K562 (cell line): ENCODE data around the gene RALGPS1. TPM values are rescaled to one million over a fixed set of nuclear protein-coding genes. Genes with fewer than 3 reads are reported as not detected.

Source experiments
- ATAC-seq: fragments of 200-7000 bp; cut with Tn5 transposase; 3 replicates; pipeline ENCODE4 v1.9.1; 2020; ENCODE audit warnings: moderate library complexity
- BruUV-seq: library from RNA; stranded (reverse); fragments of 400-500 nt; replicated peaks from 2 replicates; lab custom pipeline; 2021; lab: Mats Ljungman, UMichigan
- CTCF ChIA-PET: fragments of 300-600 bp; formaldehyde crosslinking; extraction: SDS; loops from one replicate; lab custom pipeline; 2021; ENCODE audit warnings: low intra/inter-chr PET ratio; lab: Yijun Ruan, JAX
- POLR2A ChIA-PET: fragments of 300-600, 350-650 bp; sonication (Branson Sonifier 250); formaldehyde crosslinking; extraction: SDS; loops from one replicate; lab custom pipeline; 2021; ENCODE audit warnings: antibody characterized with exemption, inconsistent platforms; lab: Yijun Ruan, JAX
- DNase-seq, 4 experiments: peaks; one replicate each; pipeline versions ENCODE4 v3.0.0 to v3.0.0-alpha.2; 2011 to 2018; ENCODE audit warnings: low spot score in 3 of 4, mixed read lengths in 3 of 4; ENCODE audit errors: extremely low read depth in 1 of 4
- FAIRE-seq: peaks from 2 replicates; lab custom pipeline; 2011; peaks lifted over from hg19 to GRCh38; lab: Jason Lieb, UNC
- H2AFZ ChIP-seq: 2 replicates; pipeline ENCODE4 v1.6.0; 2011; ENCODE audit warnings: low read depth, low read length, control low read depth, inconsistent platforms
- H3K27ac ChIP-seq: fragments of 200-600 bp; 3 replicates; pipeline ENCODE4 v1.8.0; 2011; ENCODE audit warnings: low read depth, mild to moderate bottlenecking, control low read depth, inconsistent platforms, low read length, moderate library complexity, mixed read lengths; ENCODE audit errors: extremely low read depth
- H3K27me3 ChIP-seq, 2 experiments: fragments of 300-600 bp in 1 of 2; 2 replicates in 1 of 2; 3 replicates in 1 of 2; pipeline versions ENCODE4 v1.6.0 to v1.8.0; 2011; ENCODE audit warnings: inconsistent platforms in 2 of 2, low read length in 2 of 2, mild to moderate bottlenecking in 1 of 2, mixed read lengths in 1 of 2, moderate library complexity in 1 of 2; ENCODE audit not compliant: control insufficient read depth in 2 of 2, insufficient read depth in 2 of 2
- H3K36me3 ChIP-seq: fragments of 300-600 bp; 3 replicates; pipeline ENCODE4 v1.8.0; 2011; ENCODE audit warnings: mild to moderate bottlenecking, low read length, inconsistent platforms; ENCODE audit not compliant: control insufficient read depth, insufficient read depth
- H3K4me1 ChIP-seq, 2 experiments: fragments of 200-600 bp in 1 of 2; replicated peaks in 1 of 2; 2 replicates in 1 of 2; 3 replicates in 1 of 2; pipeline versions ENCODE4 v1.5.1 to v1.8.0; 2011; ENCODE audit warnings: inconsistent platforms in 2 of 2, low read length in 2 of 2, mild to moderate bottlenecking in 1 of 2, mixed read lengths in 1 of 2, moderate library complexity in 1 of 2; ENCODE audit not compliant: control insufficient read depth in 2 of 2, insufficient read depth in 2 of 2
- H3K4me2 ChIP-seq: 2 replicates; pipeline ENCODE4 v1.6.1; 2011; ENCODE audit warnings: low read length, control low read depth, inconsistent platforms, mixed read lengths; ENCODE audit not compliant: insufficient read depth
- H3K4me3 ChIP-seq: fragments of 200-600 bp; sonication (generic), shearing (Covaris generic); 2 replicates; pipeline ENCODE4 v1.5.1; 2016; ENCODE audit warnings: control low read depth, inconsistent platforms
- H3K79me2 ChIP-seq: fragments of 200-600 bp; 3 replicates; pipeline ENCODE4 v1.8.0; 2011; ENCODE audit warnings: low read length, inconsistent platforms; ENCODE audit not compliant: control insufficient read depth, insufficient read depth
- H3K9ac ChIP-seq, 2 experiments: 2 replicates each; pipeline versions ENCODE4 v1.6.0 to v1.6.1; 2011; ENCODE audit warnings: low read depth in 2 of 2, low read length in 2 of 2, control low read depth in 1 of 2, inconsistent platforms in 1 of 2, mild to moderate bottlenecking in 1 of 2, mixed read lengths in 1 of 2; ENCODE audit not compliant: insufficient read depth in 1 of 2
- H3K9me1 ChIP-seq: one replicate; pipeline ENCODE4 v1.6.0; 2011; ENCODE audit warnings: inconsistent platforms, mild to moderate bottlenecking, low read length, moderate library complexity; ENCODE audit not compliant: control insufficient read depth, insufficient read depth
- H3K9me3 ChIP-seq: replicated peaks from 2 replicates; pipeline ENCODE4 v1.5.1; 2011; ENCODE audit warnings: low read depth, low read length, inconsistent platforms; ENCODE audit not compliant: control insufficient read depth, insufficient read depth
- H4K20me1 ChIP-seq: replicated peaks from 2 replicates; pipeline ENCODE4 v1.6.1; 2011; ENCODE audit warnings: low read length, inconsistent platforms, mixed read lengths; ENCODE audit not compliant: control insufficient read depth, insufficient read depth
- CSDE1 ChIP-seq, 2 experiments: fragments of 450-650 bp; IDR thresholded peaks; 2 replicates each; pipeline ENCODE4 v1.6.1; 2016; ENCODE audit warnings: mild to moderate bottlenecking in 1 of 2
- GABPA ChIP-seq: fragments of 200-800 bp; sonication (Bioruptor generic); conservative IDR thresholded peaks from 2 replicates; pipeline ENCODE4 v1.6.1; 2016; ENCODE audit warnings: low read depth, missing genetic modification characterization, missing compliant biosample characterization
- GATAD2A ChIP-seq: fragments of 450-650 bp; IDR thresholded peaks from 2 replicates; pipeline ENCODE4 v1.6.1; 2017
- L3MBTL2 ChIP-seq: fragments of 450-650 bp; IDR thresholded peaks from 2 replicates; pipeline ENCODE4 v1.6.1; 2016; ENCODE audit warnings: mild to moderate bottlenecking, moderate library complexity
- OTX1 ChIP-seq: fragments of 450-650 bp; formaldehyde crosslinking; IDR thresholded peaks from 2 replicates; pipeline ENCODE4 v1.4.0; 2022; ENCODE audit warnings: mild to moderate bottlenecking
- PKNOX1 ChIP-seq: fragments of 450-650 bp; IDR thresholded peaks from 2 replicates; pipeline ENCODE4 v1.6.1; 2016
- PURB ChIP-seq: sonication (generic); formaldehyde crosslinking; IDR thresholded peaks from 2 replicates; pipeline ENCODE4 v1.9.0; 2021; ENCODE audit warnings: low read depth, mild to moderate bottlenecking, missing genetic modification reagents
- STAG1 ChIP-seq: sonication (generic); formaldehyde crosslinking; IDR thresholded peaks from 2 replicates; pipeline ENCODE4 v1.5.0; 2020; ENCODE audit warnings: missing genetic modification reagents, borderline replicate concordance
- TFAP4 ChIP-seq: sonication (generic); formaldehyde crosslinking; IDR thresholded peaks from 2 replicates; pipeline ENCODE4 v1.8.0; 2022; ENCODE audit warnings: missing genetic modification reagents, mild to moderate bottlenecking, moderate library complexity, borderline replicate concordance
- U2AF2 ChIP-seq: fragments of 200-400 bp; formaldehyde crosslinking; optimal IDR thresholded peaks from 2 replicates; pipeline ENCODE3; 2017; ENCODE audit warnings: low read depth, mild to moderate bottlenecking, low read length
- ZBTB34 ChIP-seq: fragments of 250-450 bp; sonication (Bioruptor Pico); IDR thresholded peaks from 2 replicates; pipeline ENCODE4 v1.8.0; 2021; ENCODE audit warnings: mild to moderate bottlenecking, moderate library complexity
- ZNF12 ChIP-seq: sonication (generic); formaldehyde crosslinking; IDR thresholded peaks from 2 replicates; pipeline ENCODE4 v1.4.0; 2020; ENCODE audit warnings: mild to moderate bottlenecking, missing genetic modification reagents
- ZNF639 ChIP-seq, 2 experiments: fragments of 200-800 bp in 1 of 2; sonication (Bioruptor generic) in 1 of 2; sonication (generic) in 1 of 2; formaldehyde crosslinking in 1 of 2; IDR thresholded peaks in 1 of 2; conservative IDR thresholded peaks in 1 of 2; 2 replicates each; pipeline versions ENCODE4 v1.5.0 to v1.6.1; 2016 to 2020; ENCODE audit warnings: missing compliant biosample characterization in 1 of 2, missing genetic modification characterization in 1 of 2, missing genetic modification reagents in 1 of 2
- WGBS: fragments of 100-300 bp; shearing (Covaris generic); methylation state at CpG from one replicate; pipeline ENCODE4 v1.1.6; 2016; ENCODE audit warnings: low coverage, mixed read lengths; ENCODE audit not compliant: insufficient coverage; ENCODE audit errors: missing lambda C conversion rate; 5-methylcytosine and 5-hydroxymethylcytosine counted together
- in situ Hi-C: fragments of 300-500 bp; cut with MboI; formaldehyde crosslinking; loops from 4 replicates; pipeline ENCODE4 v1.15.0; 2018; ENCODE audit warnings: inconsistent platforms, mixed read lengths
- intact Hi-C: fragments of 100-400 bp; cut with micrococcal nuclease; formaldehyde crosslinking; loops from 2 replicates; pipeline ENCODE4 v1.14.2; 2022
- polyA plus RNA-seq, 8 experiments: library from polyadenylated mRNA; depleted of rRNA in 4 of 8; stranded (reverse) in 5 of 8; unstranded in 3 of 8; fragments of >200 nt; fragmentation: Nextera tagmentation in 2 of 8; fragmentation: Illumina TruSeq in 1 of 8; extraction: Ambion mirVana in 2 of 8; extraction: Trizol in 1 of 8; gene quantifications; 2 replicates each; pipeline versions ENCODE4 v1.2.1 to v1.2.3, GENCODE V29; 2011 to 2014; ENCODE audit warnings: inconsistent platforms in 1 of 8, missing spikeins in 1 of 8
- total RNA-seq, 7 experiments: library from RNA; depleted of rRNA in 6 of 7; stranded (reverse); fragments of >200 nt in 6 of 7; fragmentation: Illumina TruSeq in 2 of 7; extraction: Trizol in 2 of 7; gene quantifications; 2 replicates each; pipeline versions ENCODE4 v1.2.1 to v1.2.3, GENCODE V29; 2011 to 2021; ENCODE audit warnings: low replicate concordance in 1 of 7

Gene RALGPS1
- total and polyA plus RNA-seq, 9 of the 15 experiments (the other 6 are each of a cell fraction or from before 2014, with no cell fraction given), result 0.04 to 2.6 (median 1.5) TPM

GRCh38 chr9:127179633-127180441 is 265.3 kb downstream of the RALGPS1 start:
- Histone ChIP-seq H3K9me3 (no peaks in the 10 kb centered on the region), H4K20me1 (no peaks in the 10 kb centered on the region; the same call in 1 of the 2 replicates), H3K4me1 (peaks cover 5% of the 10 kb centered on the region in 2 experiments; a peak in 2 of 5 replicates), H3K4me2 (no peak overlapping the region), H3K27me3 (peaks cover 0 to 6% of the 10 kb centered on the region in 2 experiments; a peak in 1 of 5 replicates), H3K9ac (no peak overlapping the region), H3K9me1 (no peaks in the 10 kb centered on the region), H3K36me3 (no peaks in the 10 kb centered on the region), H3K27ac (no peak overlapping the region), H3K4me3 (no peak overlapping the region), H2AFZ (no peak overlapping the region), H3K79me2 (no peaks in the 10 kb centered on the region)
- BruUV-seq, result no TSS peak
- intact Hi-C loops (loop anchor here (10.0 kb wide), 1 partner anchor 65 kb away; no protein-coding TSS in a partner anchor), in situ Hi-C loops (no loop called here)
- ATAC-seq (no peak), DNase-seq (no peak), FAIRE-seq (no peak)
- POLR2A ChIA-PET, result interaction anchor here (0.6 to 1.4 kb wide), 4 partner anchors 10 to 65 kb away, joined by 3 to 4 read pairs (median 3); no protein-coding TSS in a partner anchor
- CTCF ChIA-PET, result no interaction called here
- 23% methylated on average over 11 of the region's 15 CpGs for WGBS
- TF ChIP-seq GATAD2A (no peak), OTX1 (no peak), CSDE1 (IDR thresholded peaks at IDR 0.05) (no peak), ZNF639 (CRISPR knock-in tag; conservative IDR thresholded peaks at IDR 0.05 in 1 of 2, IDR thresholded peaks at IDR 0.05 in 1 of 2) (no peak), STAG1 (CRISPR knock-in tag) (no peak), PKNOX1 (no peak), ZBTB34 (no peak), L3MBTL2 (no peak), GABPA (no peak), TFAP4 (CRISPR knock-in tag) (no peak), PURB (CRISPR knock-in tag) (no peak), ZNF12 (CRISPR knock-in tag) (no peak), U2AF2 (no peak)
